Measurements from ENCODE around the gene APOD. TPM values are rescaled to one million over a fixed set of nuclear protein-coding genes. Genes with fewer than 3 reads are reported as not detected.

APOD gene
- total and polyA plus RNA-seq, 2 of the 8 experiments (the other 6 are each of a cell fraction or from before 2014, with no cell fraction given): not detected

GRCh38 chr3:195542698-195543499 lies 40.8 kb downstream of the APOD start, which contains the start of gene PPP1R2 (continued):
- TF ChIP-seq ATF2 (IDR thresholded peaks at IDR 0.05; ENCODE audit: low read length) (no peak), SIX5 (IDR thresholded peaks at IDR 0.05; ENCODE audit: low read depth, low read length) (no peak), CHD1 (IDR thresholded peaks at IDR 0.05; ENCODE audit: low read depth, low read length) (no peak), TAF7 (optimal IDR thresholded peaks at IDR 0.05; ENCODE audit: borderline replicate concordance, low read depth, low read length) (peak; percentile 66), KDM4A (IDR thresholded peaks at IDR 0.05; ENCODE audit: low read depth, low read length, severe bottlenecking) (peak; percentile 86), SIN3A (conservative IDR thresholded peaks at IDR 0.05 in 1 of 2, IDR thresholded peaks at IDR 0.05 in 1 of 2; ENCODE audit: low read depth in 1 of 2, low read length in 2 of 2) (no peak; a peak in 1 of 4 replicates), BACH1 (IDR thresholded peaks at IDR 0.05; ENCODE audit: low read length) (peak; percentile 67; the same call in 1 of the 2 replicates), NRF1 (IDR thresholded peaks at IDR 0.05; ENCODE audit: low read depth, low read length) (no peak), TAF1 (IDR thresholded peaks at IDR 0.05; ENCODE audit: low read depth, low read length) (peak; percentile 92), PHF8 (conservative IDR thresholded peaks at IDR 0.05; ENCODE audit: low read depth, low read length) (peak; percentile 91), CHD2 (IDR thresholded peaks at IDR 0.05; ENCODE audit: low read length) (peak; percentile 96), RNF2 (IDR thresholded peaks at IDR 0.05; ENCODE audit: borderline replicate concordance, low read depth, low read length, missing control alignments, poor library complexity, severe bottlenecking) (no peak), HDAC2 (IDR thresholded peaks at IDR 0.05; ENCODE audit: borderline replicate concordance in 1 of 2, low read depth in 2 of 2, low read length in 2 of 2) (no peak), KDM1A (IDR thresholded peaks at IDR 0.05; ENCODE audit: borderline replicate concordance, low read length) (no peak), CTBP2 (IDR thresholded peaks at IDR 0.05; ENCODE audit: borderline replicate concordance, insufficient read depth, insufficient read length, low read length) (no peak), POLR2A (IDR thresholded peaks at IDR 0.05; ENCODE audit: control extremely low read depth in 1 of 2, low read depth in 2 of 2, low read length in 2 of 2) (peak; percentile 89 to 90), CREB1 (IDR thresholded peaks at IDR 0.05) (no peak), SP1 (IDR thresholded peaks at IDR 0.05; ENCODE audit: low read depth, low read length) (0 out of 2 replicates have a peak, but pooled peaks have one; percentile 20), EGR1 (IDR thresholded peaks at IDR 0.05; ENCODE audit: borderline replicate concordance, low read depth, low read length) (no peak), EP300 (IDR thresholded peaks at IDR 0.05; ENCODE audit: borderline replicate concordance in 1 of 2, low read depth in 2 of 2, low read length in 2 of 2) (no peak), SP2 (IDR thresholded peaks at IDR 0.05; ENCODE audit: low read length) (no peak), YY1 (IDR thresholded peaks at IDR 0.05; ENCODE audit: low read depth, low read length) (peak; percentile 66; the same call in 1 of the 2 replicates)
